GM12892 (cell line): Measurements from ENCODE around the gene GABRR1.

Experiments used
- DNase-seq: peaks from one replicate; pipeline ENCODE4 v3.0.0; 2011; ENCODE audit not compliant: insufficient read length
- FAIRE-seq: peaks from 2 replicates; lab custom pipeline; 2011; peaks lifted over from hg19 to GRCh38; lab: Jason Lieb, UNC
- POLR2A ChIP-seq: IDR thresholded peaks from 2 replicates; pipeline ENCODE4 v1.6.1; 2011; ENCODE audit warnings: low read depth, low read length, control low read depth
- POLR2AphosphoS5 ChIP-seq: IDR thresholded peaks from 2 replicates; pipeline ENCODE4 v1.6.1; 2011; ENCODE audit warnings: low read depth, low read length, control low read depth
- TAF1 ChIP-seq: IDR thresholded peaks from 2 replicates; pipeline ENCODE4 v1.6.1; 2011; ENCODE audit warnings: low read depth, mild to moderate bottlenecking, control low read depth, low read length, borderline replicate concordance

GABRR1 gene

GRCh38 chr6:89212472-89212871 is 4.7 kb downstream of the GABRR1 start:
- TF ChIP-seq POLR2A (no peak), TAF1 (no peak), POLR2AphosphoS5 (no peak)
- no peak for FAIRE-seq
- no peak for DNase-seq

GRCh38 chr6:89209457-89209856 is 7.7 kb downstream of the GABRR1 start:
- TF ChIP-seq POLR2AphosphoS5 (no peak), TAF1 (no peak), POLR2A (no peak)
- FAIRE-seq (no peak), DNase-seq (no peak)

GRCh38 chr6:89208551-89208950 is 8.6 kb downstream of the GABRR1 start:
- TF ChIP-seq TAF1, result no peak
- TF ChIP-seq POLR2AphosphoS5, result no peak
- no peak for TF ChIP-seq POLR2A
- DNase-seq (no peak), FAIRE-seq (no peak)

- FAIRE-seq, result no peak
- no peak for DNase-seq
- TF ChIP-seq POLR2AphosphoS5 (no peak), POLR2A (no peak), TAF1 (no peak)
Measured at GRCh38 chr6:89205819-89206218, 11.3 kb downstream of the GABRR1 start.

GRCh38 chr6:89204096-89204495 is 13.1 kb downstream of the GABRR1 start:
- TF ChIP-seq TAF1 (no peak), POLR2AphosphoS5 (no peak), POLR2A (no peak)
- FAIRE-seq, result no peak
- DNase-seq, result no peak

GRCh38 chr6:89200706-89201215 is 16.4 kb downstream of the GABRR1 start:
- DNase-seq (no peak), FAIRE-seq (no peak)
- TF ChIP-seq POLR2A (no peak), TAF1 (no peak), POLR2AphosphoS5 (no peak)

GRCh38 chr6:89199579-89199978 is 17.6 kb downstream of the GABRR1 start:
- no peak for TF ChIP-seq POLR2A
- no peak for TF ChIP-seq POLR2AphosphoS5
- no peak for TF ChIP-seq TAF1
- FAIRE-seq, result no peak
- DNase-seq, result no peak

- FAIRE-seq, result no peak
- TF ChIP-seq POLR2A (no peak), POLR2AphosphoS5 (no peak), TAF1 (no peak)
- no peak for DNase-seq
Measured at GRCh38 chr6:89198235-89198634, 18.9 kb downstream of the GABRR1 start.

- DNase-seq (no peak), FAIRE-seq (no peak)
- TF ChIP-seq POLR2AphosphoS5, result no peak
- TF ChIP-seq TAF1, result no peak
- TF ChIP-seq POLR2A, result no peak
Measured at GRCh38 chr6:89197141-89197540, 20.0 kb downstream of the GABRR1 start.

- DNase-seq, result no peak
Measured at GRCh38 chr6:89194559-89194958, 22.6 kb downstream of the GABRR1 start.

GRCh38 chr6:89190741-89191140 is 26.4 kb downstream of the GABRR1 start:
- FAIRE-seq (no peak), DNase-seq (no peak)
- TF ChIP-seq POLR2AphosphoS5 (no peak), TAF1 (no peak), POLR2A (no peak)

More at GRCh38 chr6:89194559-89194958, 22.6 kb downstream of the GABRR1 start:
- no peak for FAIRE-seq
- TF ChIP-seq POLR2A, result no peak
- TF ChIP-seq POLR2AphosphoS5, result no peak
- TF ChIP-seq TAF1, result no peak

- TF ChIP-seq POLR2AphosphoS5 (no peak), POLR2A (no peak), TAF1 (no peak)
- DNase-seq (no peak), FAIRE-seq (no peak)
Measured at GRCh38 chr6:89187504-89187903, 29.7 kb downstream of the GABRR1 start.
